NCI-H69 (cell line): Measurements from ENCODE around the gene EGFL7.

Experiments used
- DNase-seq: peaks from one replicate; lab custom pipeline; 2025; lab: John Stamatoyannopoulos, UW

Gene EGFL7

DNA sequence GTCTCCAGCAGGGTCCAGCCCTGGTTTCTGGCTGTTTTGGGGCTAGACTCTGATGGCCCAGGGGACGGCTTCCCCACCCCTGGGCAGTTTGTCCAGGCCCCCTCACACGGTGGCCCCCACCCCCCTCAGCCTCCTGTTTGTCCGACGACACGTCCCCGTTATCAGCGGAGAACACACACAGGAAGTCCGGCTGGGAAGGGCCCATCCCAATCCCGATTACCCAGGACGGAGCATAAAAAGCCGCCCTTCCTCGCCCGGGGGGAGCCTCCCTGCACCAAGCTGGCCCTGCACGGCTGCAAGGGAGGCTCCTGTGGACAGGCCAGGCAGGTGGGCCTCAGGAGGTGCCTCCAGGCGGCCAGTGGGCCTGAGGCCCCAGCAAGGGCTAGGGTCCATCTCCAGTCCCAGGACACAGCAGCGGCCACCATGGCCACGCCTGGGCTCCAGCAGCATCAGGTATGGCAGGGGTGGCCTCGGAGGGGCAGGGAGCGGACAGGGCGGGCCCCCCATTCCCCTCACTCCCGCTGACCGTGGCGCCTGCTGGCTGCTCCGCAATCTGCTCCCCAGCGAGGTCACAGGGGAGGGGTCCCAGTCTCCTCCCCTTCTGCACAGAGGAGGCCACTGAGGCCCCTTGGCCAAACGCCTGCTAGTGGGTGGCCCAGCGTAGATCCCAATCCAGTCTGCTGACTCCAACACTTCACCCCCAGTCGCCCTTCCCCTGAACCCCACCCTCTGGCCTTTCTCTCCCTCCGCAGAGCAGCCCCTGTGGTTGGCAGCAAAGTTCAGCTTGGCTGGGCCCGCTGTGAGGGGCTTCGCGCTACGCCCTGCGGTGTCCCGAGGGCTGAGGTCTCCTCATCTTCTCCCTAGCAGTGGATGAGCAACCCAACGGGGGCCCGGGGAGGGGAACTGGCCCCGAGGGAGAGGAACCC lies at the start of gene EGFL7:
TSS of gene EGFL7 (plus strand) at position 261 of the 926 bp plus-strand sequence. CDS start 5,367 bp downstream, outside the sequence.
- DNase-seq = no peak

DNA sequence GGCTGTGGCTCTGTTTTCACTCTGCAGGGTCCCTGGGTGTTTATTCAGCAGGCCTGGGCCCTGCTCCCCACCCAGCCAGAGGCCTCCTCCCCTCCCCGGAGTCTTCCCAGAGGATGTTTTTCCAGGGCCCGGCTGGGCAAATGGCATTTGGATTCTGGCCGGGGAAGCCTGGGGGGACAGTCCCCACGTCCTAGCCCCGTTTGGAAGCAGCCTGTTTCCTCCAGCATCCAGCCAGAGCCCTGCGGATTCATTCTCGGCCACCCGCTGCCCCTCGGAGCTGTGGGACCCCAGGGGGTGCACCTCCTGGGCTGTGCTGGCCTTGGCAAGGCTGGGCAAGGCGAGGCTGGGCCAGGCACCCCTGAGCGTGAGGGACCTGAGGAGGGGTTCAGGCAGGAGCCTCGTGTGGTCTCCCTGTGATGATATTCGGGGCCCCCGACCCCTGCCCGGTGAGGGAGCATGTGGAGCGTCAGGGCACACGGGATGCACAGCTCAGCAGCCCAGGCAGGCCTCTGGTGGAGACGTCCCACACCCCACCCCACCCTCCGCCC lies 48.8 kb upstream of the EGFL7 start:
- DNase-seq = peak; percentile 34

DNA sequence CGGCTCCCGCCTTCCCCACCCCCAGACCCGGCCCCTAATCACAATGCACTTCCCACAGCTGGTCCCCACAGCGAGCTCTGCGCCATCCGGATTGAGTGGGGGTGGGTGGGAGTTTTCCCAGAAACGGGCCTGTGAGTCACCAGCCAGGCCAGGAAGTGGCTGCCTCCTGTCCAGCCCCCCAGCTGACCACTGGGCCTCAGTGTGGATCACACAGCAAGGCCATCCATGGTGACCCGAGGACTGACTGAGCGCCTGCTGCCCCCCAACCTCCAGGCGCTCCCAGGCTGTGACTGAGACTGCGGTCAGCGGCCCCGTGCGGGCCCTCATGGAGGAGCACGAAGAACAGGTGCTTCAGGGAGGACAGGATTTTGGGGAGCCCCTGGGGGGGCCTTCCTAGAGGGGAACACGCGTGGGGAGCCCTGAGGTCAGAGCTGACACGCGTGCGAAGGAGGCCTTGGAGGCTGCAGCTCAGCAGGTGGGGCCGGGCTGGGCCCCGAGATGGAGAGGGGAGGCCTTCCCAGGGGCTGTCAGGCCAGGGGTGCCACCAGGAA lies 48.3 kb upstream of the EGFL7 start:
- no peak for DNase-seq

DNA sequence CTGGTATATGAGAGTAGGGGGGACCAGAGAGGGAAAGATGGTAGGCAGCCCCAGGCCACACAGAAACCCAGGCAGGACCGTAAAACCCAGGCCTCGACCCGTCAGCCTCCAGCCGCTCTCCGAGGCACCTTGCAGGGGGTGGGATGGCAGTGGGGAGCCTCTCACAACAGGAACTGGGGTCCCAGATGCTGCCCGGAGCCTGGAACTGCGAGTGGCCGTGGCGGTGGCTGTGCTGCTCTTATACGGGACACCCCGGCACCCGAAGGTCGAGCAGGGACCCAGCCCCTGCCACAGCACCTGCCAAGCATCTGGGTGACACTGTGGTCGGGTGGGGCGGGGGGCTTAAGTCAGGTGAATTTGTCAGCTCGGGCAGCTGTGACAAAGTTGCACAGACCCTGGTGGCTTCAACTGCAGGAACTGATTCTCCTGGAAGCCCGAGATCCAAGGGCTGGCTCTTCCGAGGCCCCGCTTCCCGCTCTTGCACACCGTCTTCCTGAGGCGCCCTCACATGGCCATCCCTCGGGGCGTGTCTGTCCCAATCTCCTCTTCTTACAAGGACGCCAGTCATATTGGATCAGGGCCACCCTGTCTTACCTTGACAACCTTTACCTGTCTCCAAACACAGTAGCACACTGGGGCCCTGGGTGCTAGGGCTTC lies 47.6 kb upstream of the EGFL7 start:
- peak; percentile 23 for DNase-seq

DNA sequence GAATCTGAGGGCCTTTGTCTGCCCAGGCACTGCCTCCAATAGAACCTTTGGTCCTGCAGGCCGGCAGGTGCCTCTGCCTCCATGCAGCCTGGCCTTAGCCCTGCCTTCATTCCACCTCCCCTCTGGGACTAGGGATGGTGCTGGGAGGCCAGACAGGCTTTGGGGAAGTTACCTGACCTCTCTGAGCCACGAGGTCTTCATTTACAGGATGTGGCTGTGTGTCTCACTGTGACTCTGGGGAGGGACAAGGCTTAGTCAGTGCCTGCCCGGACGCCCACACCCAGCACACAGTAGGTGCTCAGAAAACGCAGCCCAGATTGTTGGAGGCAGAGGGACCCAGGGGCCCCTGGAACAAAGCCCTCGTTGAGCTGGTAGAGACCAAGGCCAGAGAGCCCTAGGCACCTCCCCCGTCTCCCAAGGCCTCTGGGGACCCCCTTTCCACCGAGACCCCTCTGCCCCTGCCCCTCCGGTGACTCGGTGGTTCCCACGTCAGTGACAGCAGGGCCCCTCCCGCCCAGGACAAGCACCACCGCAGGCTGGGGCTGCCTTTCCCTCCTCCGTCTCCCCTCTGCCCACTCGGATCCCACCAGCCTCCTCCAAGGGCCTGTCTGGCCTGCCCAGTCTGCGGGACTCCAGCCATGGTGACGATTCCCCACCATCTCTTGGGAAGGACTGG lies 46.9 kb upstream of the EGFL7 start:
- DNase-seq = no peak

DNA sequence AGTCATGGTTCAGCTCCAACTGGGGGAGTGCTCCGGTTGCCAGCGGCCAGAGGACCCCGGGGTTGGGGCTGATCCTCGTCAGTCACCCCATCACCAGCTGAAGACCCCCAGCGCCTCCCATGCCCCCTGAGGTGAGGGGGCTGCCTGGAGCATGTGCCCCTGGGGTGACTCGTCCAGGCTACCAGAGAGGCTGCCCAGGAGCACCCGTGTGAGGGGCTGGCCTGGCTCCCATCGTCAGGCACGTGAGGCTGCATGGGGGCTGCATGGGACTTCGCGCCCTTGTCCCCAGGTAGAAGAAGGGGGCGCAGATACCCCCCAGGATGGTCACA lies 46.4 kb upstream of the EGFL7 start:
- DNase-seq = no peak

DNA sequence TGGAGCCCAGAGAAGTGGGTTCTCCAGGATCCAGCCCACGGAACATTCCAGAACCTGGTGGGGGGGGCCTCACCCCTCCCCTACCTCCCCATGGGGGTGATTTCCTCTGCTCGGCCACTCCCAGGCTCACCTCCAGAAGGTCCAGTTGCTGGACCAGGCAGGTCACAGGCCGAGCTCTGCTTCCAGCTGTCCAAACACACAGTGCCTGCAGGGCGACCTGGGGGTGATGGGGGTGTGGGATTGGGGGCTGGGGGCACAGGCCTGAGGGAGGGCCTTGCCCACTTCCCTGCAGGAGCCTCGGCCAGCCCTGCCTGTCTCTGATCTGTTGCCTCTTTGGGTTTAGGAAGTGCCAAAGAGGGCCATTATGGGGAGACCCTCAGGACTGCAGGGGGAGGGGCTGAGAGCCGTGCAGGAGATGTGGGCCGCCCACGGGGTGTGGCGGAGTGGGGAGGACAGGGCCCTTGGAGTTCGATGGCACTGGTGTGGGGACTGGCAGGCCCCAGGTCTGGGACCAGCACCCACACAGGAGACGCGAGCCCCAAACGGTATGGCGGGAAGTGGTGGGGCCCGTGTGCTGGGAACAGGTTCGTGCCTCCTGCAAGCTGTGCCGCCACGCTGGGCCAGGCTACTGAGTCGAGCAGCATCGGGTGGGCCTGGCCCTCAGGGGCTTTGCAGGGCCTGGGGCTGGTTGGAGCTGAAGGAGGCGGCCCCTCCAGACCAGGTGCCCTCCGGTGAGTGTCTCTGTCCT lies 45.6 kb upstream of the EGFL7 start:
- DNase-seq = no peak

DNA sequence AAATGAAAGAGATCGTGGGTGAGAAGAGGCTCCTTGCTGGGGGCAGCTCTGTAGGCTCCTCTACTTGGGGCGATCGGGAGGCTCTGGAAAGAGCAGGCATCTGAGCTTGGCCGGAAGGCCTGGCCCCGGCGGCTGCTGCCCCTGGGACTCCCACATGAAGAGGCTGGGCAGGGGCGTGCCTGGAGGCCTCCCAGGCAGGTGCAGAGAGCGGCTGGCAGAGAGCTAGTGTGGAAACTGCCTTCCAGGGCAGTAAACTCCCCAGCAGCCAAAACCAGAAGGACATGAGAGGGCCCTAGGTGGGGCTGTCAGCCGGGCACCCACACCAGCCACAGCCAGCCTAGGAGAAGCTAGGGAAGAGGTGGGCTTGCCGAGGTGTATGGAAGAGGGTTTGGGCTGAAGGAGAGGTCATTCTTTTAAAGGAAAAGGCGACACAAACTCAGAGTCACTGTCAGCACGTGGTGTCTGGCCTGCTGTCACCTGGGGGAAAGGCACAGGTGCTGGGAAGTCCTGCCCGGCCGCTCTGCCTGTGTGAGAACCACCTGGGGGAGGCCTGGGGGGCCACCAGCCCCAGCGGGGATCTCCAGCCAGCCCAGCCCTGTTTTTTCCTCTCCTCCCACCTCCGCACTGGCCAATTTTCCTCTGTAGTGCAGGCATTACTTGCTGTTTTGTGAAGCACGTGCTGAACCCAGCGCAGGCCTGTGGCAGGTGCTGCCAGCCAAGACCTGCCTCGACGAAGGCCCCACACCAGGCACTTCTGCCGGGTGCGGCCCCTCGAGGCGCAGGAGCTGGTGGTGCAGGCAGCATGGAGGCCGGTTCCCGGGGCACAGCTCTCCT lies 44.8 kb upstream of the EGFL7 start:
- no peak for DNase-seq

DNA sequence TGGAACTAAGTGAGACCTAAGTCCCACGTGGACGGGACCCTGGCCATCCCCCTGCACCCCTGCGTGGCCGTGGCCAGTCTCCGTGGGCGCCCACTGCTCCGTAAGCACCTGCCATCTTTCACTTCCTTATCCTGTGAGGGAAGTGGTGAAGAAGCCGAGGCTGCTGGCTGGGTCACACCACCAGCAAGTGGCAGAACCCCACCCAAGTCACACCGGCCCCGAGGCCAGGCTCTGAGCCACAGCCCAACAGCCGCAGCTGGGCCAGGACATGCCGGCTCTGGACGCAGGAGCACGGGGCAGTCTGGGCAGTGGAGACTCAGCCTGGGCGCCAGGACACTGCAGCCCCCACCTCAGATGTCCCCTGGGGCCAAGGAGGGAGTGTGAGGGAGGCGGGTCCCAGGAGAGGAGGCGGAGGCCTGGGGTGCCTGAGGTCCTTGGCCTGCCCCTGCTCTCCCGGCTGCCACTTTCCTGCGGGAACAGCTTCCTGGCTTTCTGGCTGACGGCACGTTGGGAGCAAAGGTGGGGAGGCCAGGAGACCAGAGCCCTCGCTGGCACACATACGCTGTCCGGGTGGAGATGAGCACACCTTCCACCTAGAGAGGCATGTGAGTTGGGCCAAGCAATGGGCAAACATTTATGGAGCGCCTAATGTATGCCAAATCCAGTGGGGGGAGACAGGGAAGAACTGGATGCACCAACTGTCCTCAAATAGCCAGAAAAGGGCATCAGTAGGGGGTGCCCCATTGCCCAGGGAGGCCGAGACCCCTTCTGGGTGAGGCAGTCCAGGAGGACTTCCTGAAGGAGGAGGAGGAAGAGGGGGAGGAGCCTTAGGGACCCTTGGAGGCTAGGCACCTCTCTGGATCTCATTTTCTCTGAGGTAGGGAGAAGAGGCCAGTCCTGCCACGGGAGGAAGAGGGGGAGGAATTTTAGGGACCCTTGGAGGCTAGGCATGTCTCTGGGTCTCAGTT lies 43.9 kb upstream of the EGFL7 start:
- no peak for DNase-seq

DNA sequence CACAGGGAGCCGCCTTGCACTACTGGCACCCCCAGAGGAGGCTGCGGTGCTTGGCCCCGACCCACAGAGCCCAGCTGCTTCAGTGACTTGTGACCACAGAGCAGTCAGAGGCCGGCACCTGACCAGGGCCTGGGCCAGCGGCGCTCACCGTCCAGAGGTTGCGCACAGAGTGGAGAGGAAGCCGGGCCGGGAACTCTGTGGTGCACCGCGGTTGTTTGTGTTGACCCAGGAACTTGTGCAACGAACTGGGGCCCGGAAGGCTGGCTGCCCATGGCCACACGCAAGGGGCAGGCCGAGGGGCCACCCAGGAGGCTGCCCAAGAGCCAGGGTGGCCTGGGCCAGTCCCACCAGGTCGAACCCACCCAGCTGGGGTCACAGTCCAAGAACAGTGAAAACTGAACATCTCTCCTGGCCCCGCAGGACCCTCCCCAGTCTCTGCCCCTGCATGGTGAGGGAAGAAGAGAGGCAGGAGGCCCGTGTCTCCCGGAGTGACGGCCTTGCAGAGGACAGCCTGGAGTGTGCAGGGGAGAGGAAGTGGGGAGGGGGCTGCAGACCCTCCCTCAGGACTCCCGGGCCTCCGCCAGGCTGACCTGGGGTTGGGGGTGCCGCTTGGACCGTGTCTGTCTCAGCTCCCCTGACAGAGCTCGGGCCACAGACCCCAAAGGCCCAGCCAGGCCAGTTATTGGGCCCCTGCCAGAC lies 42.8 kb upstream of the EGFL7 start:
- DNase-seq = no peak

DNA sequence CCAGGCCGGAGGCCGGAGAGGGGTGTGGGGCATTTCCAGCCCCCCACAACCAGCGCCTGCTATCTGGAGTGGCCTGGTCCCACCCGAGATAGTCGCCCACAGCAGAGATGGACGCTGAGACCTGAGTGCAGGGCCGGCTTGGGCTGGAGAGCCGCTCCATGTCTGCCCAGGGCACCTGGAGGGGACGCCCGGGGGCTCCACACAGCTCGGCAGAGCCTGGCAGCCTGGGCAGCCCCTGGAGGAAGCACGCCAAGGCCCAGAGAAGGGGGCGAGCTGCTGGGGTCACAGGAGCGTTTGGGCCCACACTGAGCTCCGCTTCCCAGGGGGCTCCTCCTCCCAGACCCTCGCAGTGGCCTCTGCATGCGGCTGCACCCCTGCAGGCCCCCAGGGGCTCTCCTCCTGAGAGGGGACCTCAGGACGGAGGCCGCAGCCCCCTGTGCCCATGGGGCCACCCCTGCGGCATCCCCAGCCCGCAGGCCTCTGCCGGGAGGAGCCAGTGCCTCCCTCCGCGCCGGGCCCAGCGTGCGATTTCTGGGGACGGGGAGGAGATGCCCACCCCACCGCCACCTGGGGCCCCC lies 42.2 kb upstream of the EGFL7 start:
- no peak for DNase-seq

DNA sequence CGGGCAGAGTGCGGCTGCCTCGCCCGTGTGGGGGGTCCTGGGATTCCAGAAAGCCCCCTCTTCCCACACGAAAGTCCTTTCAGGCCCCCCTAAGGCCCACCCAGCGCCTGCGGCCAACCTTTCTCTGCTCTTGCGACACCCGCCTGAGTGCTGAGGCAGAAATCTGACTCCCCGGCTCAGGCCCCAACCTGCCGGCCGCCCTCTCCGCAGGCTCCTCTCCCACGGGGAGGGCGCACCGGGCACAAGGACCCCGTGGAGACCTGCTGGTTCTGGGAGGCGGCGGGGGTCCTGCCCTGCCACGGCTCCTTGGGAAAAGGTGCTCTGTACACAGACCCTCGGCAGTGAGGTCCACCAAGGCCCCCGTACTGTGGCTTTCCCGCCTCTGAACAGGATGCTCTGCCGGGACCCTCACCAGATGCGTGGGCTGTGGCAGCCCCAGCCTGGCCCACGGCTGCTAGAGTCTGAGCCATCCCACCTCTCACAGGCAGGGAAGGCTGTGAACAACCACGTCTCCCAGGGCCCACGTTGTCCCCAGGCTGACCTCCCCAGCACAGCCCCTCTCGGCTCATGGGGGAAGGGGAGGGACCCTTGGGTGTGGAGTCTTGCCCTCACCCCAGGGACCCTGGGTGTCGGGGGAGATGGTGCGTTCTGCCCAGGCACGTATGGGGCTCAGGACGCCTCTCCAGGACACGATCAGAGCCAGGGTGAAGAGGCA lies 41.5 kb upstream of the EGFL7 start:
- no peak for DNase-seq

DNA sequence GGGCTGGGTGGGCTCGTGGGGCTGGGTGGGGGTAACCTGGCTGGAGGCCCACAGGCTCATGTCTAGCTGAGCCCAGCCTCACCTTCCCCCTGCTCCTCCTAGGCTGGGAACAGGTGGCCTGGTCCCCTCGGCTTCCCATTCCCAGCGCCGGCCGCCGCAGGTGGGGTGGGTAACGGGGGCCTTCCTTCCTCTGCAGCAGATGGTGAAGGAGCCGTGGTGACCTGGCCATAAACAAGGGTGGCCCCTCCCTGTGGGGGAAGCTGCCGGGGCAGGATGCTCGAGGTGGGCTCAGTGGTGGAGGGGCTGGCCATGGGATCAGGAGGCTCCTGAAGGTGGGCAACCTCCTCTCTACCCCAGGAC lies 41.0 kb upstream of the EGFL7 start:
- no peak for DNase-seq

DNA sequence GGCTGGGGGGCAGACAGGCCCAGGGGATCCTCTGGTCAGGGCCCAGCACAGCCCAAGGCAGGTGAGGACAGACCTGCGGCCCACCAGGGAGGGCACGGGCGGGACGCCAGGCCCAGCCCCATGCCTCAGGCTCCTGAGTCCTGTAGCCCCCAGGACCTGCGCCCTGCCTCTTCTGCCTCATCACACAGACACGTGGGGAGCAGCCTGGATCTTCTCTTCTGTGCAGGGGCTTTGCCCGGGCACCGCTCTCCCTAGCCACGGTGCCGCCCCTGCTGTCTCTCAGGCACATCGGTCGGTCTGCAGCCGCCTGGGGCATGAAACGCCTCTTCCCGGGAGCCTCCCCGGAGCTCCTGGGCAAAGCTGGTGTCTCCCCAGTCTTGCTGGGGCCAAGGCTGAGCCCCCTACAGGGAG lies 40.2 kb upstream of the EGFL7 start:
- no peak for DNase-seq

DNA sequence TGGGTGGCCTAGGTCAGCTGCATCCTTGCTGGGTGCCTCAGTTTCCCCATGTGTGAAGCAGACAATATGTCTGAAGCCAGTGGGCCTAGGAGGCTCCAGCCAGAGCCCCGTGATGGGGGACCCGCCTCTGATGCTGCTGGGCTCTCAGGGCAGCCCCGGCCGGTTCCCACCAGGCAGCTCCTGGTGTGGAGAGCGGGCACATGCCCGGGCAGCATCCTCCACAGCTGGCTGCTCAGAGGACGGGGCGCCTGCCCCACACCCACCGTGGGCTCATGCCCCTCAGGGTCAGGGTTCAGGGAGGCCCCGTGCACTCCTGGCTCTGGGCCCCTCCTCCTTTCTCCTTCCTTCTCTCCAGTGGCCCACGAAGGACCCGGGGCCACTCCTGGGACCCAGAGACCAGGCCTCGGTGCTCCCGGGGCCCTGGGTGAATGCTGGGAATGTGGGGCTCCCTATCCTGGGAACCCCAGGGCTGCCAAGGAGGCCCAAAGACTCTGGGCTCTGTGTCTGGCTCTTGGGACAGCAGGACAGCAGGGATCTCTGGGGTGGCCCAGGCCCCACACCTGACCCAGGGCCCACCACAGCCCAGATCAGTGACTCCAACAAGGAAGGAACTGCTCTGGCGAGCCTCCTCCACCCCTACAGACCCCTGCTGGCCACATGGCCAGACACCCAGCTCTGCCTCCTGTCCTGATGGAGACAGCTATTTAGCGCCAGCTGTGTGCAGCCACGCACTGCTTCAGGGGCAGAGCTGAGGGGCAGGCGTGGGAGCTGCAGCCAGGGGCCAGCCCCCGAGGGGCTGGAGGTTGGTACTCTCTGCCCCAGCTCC lies 39.5 kb upstream of the EGFL7 start:
- no peak for DNase-seq

DNA sequence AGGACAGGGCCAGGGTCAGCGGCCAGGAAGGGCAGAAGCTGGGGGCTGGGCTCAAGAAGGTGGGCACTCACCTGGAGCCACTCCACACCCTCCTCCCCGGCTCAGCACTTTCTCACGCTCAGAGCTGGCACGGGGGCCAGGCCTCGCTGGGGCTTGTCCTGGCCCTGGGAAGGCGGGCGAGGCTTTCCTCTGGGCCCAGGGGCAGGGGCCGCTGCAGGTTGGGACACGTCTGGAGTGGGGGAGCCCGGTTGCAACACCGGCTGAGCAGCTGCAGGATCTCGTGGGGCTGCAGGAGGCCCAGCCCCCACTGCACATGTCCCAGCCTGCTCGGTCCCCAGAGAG lies 38.9 kb upstream of the EGFL7 start:
- DNase-seq = peak; percentile 57
